GM12865 (cell line): ENCODE data around the gene HAUS6.

Experiments
- DNase-seq: peaks from one replicate; pipeline ENCODE4 v3.0.0; 2010; ENCODE audit warnings: low read depth
- H3K4me3 ChIP-seq: 2 replicates; pipeline ENCODE4 v1.5.1; 2011; ENCODE audit warnings: mild to moderate bottlenecking, low read depth, low read length, control low read depth
- CTCF ChIP-seq: IDR thresholded peaks from 2 replicates; pipeline ENCODE4 v1.5.1; 2011; ENCODE audit warnings: low read length, control low read depth, low read depth, inconsistent platforms; ENCODE audit not compliant: insufficient read depth; ENCODE audit errors: missing control alignments

The HAUS6 gene

GRCh38 chr9:19145881-19146280, 43.2 kb upstream of the HAUS6 start:
- H3K4me3 ChIP-seq, result no peak overlapping the region
- DNase-seq, result no peak
- no peak for TF ChIP-seq CTCF

GRCh38 chr9:19140259-19140658, 37.6 kb upstream of the HAUS6 start:
- H3K4me3 ChIP-seq, result no peak overlapping the region
- no peak for TF ChIP-seq CTCF
- no peak for DNase-seq

- no peak for TF ChIP-seq CTCF
- no peak for DNase-seq
- no peak overlapping the region for H3K4me3 ChIP-seq
Observed at GRCh38 chr9:19138084-19138483, 35.4 kb upstream of the HAUS6 start.

GRCh38 chr9:19137282-19137681, 34.6 kb upstream of the HAUS6 start:
- TF ChIP-seq CTCF, result no peak
- DNase-seq, result no peak
- H3K4me3 ChIP-seq, result no peak overlapping the region

- TF ChIP-seq CTCF, result no peak
- H3K4me3 ChIP-seq, result no peak overlapping the region
- no peak for DNase-seq
Observed at GRCh38 chr9:19136129-19136528, 33.4 kb upstream of the HAUS6 start.

- TF ChIP-seq CTCF, result no peak
- H3K4me3 ChIP-seq, result no peak overlapping the region
- peak; percentile 21 for DNase-seq
Observed at GRCh38 chr9:19133549-19134345, 31.0 kb upstream of the HAUS6 start.

- H3K4me3 ChIP-seq, result no peak overlapping the region
- no peak for TF ChIP-seq CTCF
- no peak for DNase-seq
Observed at GRCh38 chr9:19130436-19130835, 27.7 kb upstream of the HAUS6 start.
